ENCODE results near the gene RPL22.

The RPL22 gene

DNA sequence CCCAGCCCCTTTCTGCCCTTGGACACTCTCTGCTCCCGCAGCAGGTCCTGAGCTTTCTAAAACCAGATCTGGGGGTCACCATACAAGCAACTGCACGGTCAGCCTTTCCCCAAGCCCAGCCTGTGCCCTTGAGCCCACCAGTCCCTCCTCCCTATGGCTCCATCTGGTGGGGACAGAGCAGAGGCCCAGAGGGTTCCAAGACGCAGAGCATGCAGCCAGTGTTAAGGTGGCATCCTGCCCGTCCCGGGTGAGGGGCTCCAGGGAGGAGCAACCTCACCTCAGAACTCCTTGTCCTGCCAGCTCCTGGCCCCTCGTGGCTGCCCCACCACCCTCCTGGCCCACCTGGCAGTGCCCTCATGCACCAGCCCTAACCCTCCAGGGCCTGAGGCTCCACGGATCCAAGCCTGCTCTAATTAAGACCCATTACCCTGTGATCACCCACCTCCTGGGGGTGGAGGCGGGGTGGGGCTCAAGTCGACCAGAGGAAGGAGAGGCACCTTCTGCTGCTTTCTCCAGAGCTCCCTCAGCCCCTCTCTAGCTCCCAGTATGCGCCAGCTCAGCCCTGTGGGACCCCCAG lies 27.8 kb downstream of the RPL22 start:
- DNase-seq: no peak

- no peak for DNase-seq
These were observed 28.6 kb downstream of the RPL22 start for GRCh38 chr1:6170742-6171201.

DNA sequence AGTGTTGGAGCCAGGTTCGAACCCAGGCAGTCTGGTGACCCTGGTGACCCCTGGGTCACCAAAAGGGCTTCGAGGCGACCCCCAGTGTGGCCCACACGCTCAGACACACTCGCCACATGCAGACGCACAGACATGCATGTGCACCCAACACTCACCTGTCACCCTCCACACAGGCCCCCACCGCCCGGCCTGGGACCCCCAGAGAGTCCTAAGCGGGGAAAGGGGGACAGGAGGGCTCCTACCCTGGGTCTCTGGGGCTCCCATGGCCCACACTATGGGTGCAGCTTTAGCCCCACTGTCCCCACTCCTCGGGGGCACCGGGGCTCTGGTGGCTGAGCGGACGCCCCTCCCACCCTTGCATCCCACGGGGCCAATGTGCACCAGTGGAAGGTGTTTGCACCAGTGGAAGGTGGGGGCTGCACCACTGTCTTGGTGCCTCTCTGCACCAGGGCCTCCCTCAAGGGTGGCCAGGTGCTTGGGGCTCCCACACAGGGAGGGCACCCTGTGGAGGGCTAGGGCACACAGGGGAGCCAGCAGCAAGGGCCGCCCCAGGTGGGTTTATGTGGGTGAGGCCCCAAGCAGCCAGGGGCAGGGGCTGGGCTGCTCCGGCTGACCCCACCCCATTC lies 29.2 kb downstream of the RPL22 start:
- DNase-seq: no peak

DNA sequence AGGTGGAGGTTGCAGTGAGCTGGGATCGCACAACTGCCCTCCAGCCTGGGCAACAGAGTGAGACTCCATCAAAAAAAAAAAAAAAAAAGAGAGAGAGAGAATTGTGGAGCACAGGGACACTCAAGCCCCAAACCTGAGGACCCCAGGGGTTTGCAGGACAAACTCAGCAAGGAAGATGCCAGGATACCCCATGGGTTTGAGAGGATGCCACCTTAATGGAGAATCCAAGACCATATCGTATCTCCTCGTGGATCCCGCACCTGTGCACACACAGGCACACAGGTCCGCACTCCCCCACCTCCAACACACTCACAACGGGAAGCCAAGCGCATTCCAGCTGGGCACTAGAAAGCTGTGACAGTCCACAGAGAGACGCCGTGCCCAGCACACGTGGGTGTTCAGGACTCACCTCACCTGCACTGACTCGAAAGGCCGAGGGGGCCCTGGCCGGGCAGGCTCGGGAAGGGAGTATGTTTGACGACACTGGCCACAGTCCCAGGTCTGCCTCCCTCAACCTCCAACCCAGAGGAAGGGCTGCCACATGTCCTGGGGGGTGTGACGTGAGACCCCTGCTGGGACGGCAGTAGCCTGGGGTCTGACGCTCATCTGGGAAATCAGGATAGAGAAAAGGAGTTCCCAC lies 30.3 kb downstream of the RPL22 start:
- no peak for DNase-seq

DNA sequence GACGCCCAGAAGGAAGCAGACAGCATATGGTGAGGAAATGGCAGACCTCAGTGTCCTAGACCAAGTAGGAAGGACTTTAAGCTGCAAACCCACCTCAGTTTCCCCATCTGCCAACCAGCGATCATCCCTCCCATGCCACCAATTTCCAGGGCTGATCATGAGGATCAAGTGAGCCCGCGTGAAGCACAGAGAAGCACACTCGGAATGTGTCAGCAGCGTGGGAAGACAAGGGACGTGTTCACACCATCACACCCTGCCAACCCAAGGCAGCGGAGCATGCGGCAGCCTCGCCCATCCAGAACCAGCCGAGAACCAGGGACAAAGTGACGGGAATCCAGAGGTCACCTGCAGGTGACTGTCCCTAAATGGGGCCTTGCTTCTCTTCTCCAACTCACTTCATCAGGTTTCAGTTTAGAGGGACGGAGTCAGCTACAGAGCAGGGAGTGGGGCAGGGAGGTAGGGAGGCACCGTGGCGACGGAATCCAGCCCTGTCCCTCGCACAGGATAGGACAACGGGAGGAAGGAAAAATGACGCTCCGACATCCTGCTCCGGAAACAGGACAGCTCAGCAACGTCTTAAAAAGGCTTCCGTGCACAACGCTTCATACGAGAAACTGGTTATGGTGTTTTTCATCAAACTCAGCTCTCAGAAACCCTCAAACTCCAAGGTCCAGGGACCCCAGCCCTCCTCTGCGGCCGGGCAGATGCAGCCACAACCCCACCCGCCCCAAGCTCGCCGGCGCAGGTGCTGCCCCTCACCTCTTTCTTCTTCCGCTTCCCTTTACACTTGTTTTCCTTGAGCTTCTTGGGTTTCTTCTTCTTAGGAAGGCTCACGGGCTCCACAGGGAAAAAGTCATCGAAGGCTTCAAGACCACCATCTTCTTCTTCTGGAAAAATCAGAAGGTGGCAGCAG lies 31.7 kb downstream of the RPL22 start:
- DNase-seq: no peak

- no peak for DNase-seq
These were observed 32.6 kb downstream of the RPL22 start for GRCh38 chr1:6166655-6167390.

DNA sequence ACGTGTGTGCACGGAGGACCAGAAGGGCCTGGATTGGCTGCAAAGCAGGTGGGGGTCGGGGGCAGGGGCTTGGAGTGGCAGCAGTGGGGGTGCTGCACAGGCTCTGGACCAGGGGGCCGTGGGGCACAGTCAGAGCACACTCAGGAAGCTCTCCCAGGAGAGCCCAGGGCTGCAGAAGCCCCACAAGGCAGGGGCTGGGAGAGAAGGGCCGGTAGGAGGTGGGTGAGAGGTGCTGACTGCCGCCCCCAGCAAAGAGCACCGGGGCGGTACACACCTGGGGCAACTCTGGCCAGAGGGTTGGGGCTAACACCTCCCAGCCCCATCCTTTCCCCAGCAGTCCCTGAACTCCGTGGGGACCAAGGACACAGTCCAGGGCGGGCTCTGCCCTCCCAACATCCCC lies 33.2 kb downstream of the RPL22 start:
- no peak for DNase-seq

DNA sequence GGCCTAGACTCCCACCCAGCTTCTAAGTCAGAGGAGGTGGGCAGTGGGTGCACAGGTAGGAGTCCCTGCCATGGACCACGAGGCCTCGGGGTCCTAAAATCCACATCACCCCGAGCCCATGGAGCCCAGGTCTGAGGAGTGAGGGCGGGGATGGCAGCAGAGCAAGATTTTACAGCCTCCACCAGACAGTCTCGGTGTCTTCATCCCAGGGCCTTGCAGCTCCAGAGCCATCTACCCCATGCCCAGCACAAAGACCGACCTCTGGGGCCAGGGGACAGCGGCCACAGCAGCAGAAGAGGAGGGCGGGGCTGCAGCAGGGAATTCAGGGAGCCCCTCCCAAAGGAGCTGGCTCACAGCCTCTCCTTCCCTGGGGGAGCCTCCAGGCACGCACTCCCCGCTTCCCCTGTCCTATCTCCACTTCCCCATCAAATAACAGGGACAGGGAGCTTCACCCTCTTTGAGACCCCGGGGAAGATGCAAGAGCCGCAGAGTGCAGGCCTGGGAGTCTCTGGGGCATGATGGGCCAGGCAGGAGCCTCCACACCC lies 33.9 kb downstream of the RPL22 start:
- DNase-seq: no peak

- no peak for DNase-seq
These were observed 34.4 kb downstream of the RPL22 start for GRCh38 chr1:6165027-6165426.

- DNase-seq: no peak
These were observed 35.3 kb downstream of the RPL22 start for GRCh38 chr1:6163973-6164617.

DNA sequence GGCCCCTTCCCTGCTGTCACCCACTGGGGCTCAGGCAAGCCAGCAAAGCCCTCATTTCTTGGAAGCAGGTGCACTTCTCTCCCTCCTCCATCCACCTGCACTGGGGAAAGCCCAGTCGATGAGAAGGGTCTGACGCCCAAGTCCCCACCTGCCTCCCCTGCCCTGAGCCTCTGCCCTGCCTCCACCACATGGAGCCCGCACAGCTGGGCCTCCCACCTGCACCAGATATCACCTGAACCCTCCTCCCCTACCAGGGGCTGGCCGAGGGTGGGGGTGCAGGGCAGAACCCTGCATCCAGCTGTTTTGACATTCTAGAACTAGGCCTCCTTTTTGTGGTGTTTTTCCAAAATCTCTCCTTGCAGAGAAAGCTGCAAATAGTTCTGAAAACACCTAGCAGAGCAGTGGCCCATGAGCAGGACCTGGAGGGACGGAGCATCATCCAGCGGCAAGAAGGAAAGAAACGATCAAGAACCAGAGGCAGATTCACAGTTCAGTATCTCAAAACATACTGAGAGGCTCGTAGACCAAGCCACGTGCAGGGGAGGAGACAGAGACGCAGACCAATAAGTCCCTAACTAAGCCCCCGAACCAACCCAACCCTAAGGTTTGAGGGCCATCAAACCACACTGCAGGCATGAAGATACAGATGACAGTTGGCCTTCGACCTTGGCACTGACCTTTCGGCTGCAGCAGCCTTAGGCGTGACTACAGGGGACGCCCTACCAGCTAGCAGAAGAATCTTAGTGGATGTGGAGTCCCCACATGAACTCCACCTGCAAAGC lies 36.0 kb downstream of the RPL22 start:
- DNase-seq: no peak

DNA sequence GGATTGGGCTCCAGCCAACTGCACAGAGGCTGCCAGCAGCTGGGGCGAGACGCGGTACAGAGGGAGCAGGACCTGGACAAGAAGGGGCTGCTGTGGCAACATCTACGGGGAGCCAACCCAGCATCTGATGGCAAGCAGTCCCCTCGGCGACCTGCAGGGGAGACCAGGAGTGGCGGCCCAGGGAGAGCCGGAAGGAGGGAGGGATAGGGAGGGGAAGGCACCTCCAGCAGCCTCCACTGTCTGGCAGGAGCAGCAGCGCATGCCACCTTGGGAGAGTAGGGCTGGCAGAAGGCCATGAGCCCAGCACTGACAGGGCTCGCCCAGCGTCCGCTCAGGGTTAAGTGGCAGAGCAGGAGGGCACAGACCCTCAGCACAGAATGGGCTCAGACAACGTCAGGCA lies 36.6 kb downstream of the RPL22 start:
- DNase-seq: no peak

DNA sequence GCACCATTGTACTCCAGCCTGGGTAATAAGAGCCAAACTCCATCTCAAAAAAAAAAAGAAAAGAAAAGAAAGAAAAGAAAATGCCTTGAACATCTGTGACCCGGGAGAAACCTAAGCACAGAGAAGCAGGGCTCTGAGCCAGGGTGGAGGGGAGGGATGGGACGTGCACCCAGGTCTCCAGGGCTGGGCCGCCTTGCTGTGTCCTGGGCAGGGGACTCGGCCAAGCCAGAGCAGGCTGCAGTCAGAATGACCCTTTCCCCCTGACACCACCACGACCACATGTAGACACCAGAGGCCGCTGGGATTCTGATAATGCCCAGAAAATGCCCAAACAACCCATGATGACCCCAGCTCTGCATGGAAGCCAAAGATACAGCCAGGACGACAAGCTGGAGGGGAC lies 37.1 kb downstream of the RPL22 start:
- DNase-seq: no peak

DNA sequence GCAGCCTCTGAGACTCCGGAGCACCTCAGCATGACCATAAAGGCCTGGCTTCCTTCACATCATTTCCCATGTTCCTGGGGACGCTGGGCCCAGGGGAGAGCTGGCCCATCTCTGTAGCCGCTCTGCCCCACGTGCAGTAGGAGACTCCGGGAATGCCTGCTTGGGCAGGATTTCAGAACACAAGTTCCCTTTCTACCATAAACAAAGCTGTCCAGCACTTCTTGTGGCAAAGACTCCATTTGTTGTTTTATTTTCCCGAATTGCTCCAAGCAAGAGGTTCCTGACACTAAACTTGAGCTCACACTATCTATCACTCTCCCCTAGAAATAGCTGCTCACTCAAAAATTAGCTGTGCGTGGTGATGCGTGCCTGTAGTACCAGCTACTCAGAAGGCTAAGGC lies 41.2 kb downstream of the RPL22 start:
- DNase-seq: no peak

DNA sequence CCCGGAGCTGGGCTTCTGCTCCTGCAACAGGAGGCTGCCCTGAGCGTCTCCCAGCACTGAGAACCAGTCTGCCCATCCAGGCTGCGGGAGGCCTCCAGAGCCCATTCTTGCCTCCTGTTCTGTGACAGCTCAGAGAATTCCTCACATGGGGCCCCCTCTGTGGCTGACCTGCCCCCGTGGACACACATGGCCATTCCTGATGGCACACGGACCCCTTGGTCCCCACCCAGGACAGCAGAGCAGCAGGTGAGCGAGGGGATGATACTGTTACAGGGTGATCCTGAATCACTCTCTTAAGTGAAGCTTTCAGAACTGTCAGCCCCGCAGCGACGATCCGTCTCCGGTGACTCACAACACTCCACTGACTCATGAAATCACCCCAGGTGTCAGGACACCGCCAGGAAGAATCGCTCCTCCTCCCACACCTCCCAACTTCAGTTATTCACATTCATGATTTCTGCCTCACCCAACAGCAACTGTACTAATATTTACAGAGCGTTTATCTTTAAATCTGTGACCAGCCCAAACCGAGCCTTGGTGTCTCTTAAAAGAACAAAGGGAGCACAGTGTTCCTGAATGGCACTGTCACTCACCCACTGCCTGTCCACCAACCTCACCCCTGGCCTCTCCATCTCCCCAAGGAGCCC lies 41.7 kb downstream of the RPL22 start:
- no peak for DNase-seq

- no peak for DNase-seq
These were observed 42.3 kb downstream of the RPL22 start for GRCh38 chr1:6157132-6157527.

- DNase-seq: no peak
These were observed 44.7 kb downstream of the RPL22 start for GRCh38 chr1:6154525-6155319.

DNA sequence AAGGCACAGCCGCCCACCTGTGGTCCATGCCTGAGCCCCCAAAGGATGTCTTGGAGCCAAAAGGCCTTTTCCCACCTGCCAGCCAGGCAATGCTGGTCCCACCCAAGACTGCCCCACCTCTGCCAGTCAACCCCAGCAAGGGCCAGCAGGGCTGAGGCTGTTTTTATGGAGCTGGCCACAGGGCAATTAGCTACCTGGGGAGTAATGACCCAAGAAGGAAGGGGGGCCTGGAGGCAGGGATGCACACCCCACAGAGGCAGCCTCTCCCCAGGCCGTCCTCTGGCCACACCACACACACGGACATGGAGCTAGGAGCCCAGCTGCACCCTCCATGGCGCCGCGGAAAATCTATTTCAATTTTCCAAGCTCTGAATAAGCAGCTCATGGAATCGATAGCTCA lies 46.5 kb downstream of the RPL22 start:
- no peak for DNase-seq

- no peak for DNase-seq
These were observed 47.2 kb downstream of the RPL22 start for GRCh38 chr1:6152181-6152580.
